Kidney (tissue), 14 donors: ENCODE data around the gene CABYR. TPM values are rescaled to one million over a fixed set of nuclear protein-coding genes. Genes with fewer than 3 reads are reported as not detected.

Experiments
- DNase-seq, 5 donors: peaks; one replicate each; pipeline ENCODE4 v3.0.0-alpha.2; 2013 to 2020
- FAIRE-seq: peaks from 2 replicates; lab custom pipeline; 2012; peaks lifted over from hg19 to GRCh38; lab: Jason Lieb, UNC
- H3K27ac ChIP-seq, 2 donors: one replicate each; pipeline ENCODE4 v1.7.0; 2013; ENCODE audit warnings: low read depth in 2 of 2, low read length in 2 of 2, inconsistent platforms in 1 of 2
- H3K27me3 ChIP-seq: one replicate; pipeline ENCODE4 v1.7.1; 2013; ENCODE audit warnings: low read length, inconsistent platforms; ENCODE audit not compliant: control insufficient read depth, insufficient read depth
- H3K36me3 ChIP-seq, 3 donors: one replicate each; pipeline versions ENCODE4 v1.7.0 to v1.7.1; 2013; ENCODE audit warnings: low read length in 3 of 3, control low read depth in 1 of 3, inconsistent platforms in 1 of 3; ENCODE audit not compliant: insufficient read depth in 3 of 3, control insufficient read depth in 2 of 3
- H3K4me1 ChIP-seq, 3 donors: one replicate each; pipeline versions ENCODE4 v1.7.0 to v1.7.1; 2013; ENCODE audit warnings: low read length in 3 of 3, inconsistent platforms in 1 of 3, low read depth in 1 of 3; ENCODE audit not compliant: control insufficient read depth in 2 of 3, insufficient read depth in 2 of 3
- H3K4me3 ChIP-seq, 3 donors: one replicate each; pipeline versions ENCODE4 v1.7.0 to v1.8.1; 2013; ENCODE audit warnings: low read length in 3 of 3, control low read depth in 1 of 3, inconsistent platforms in 1 of 3
- H3K9ac ChIP-seq, 3 donors: one replicate each; pipeline versions ENCODE4 v1.7.0 to v1.7.1; 2013; ENCODE audit warnings: low read length in 3 of 3, control low read depth in 1 of 3, inconsistent platforms in 1 of 3
- H3K9me3 ChIP-seq, 3 donors: one replicate each; pipeline versions ENCODE4 v1.7.0 to v1.7.1; 2013; ENCODE audit warnings: low read length in 3 of 3, control low read depth in 1 of 3, inconsistent platforms in 1 of 3; ENCODE audit not compliant: control insufficient read depth in 2 of 3, insufficient read depth in 1 of 3
- intact Hi-C: fragments of 100-400 bp; cut with DNase I; formaldehyde crosslinking; loops from one replicate; pipeline ENCODE4 v1.11.1; 2022
- polyA plus RNA-seq: library from polyadenylated mRNA; stranded (reverse); fragments of 350-450 nt; fragmentation: Illumina TruSeq; extraction: RNeasy Lipid Tissue Mini Kit (QIAGEN cat#74804); gene quantifications from one replicate; pipeline ENCODE4 v1.2.3, GENCODE V29; 2014; ENCODE audit warnings: low read depth, low replicate concordance; ENCODE audit not compliant: insufficient read depth
- total RNA-seq: library from RNA; stranded (reverse); fragmentation: NEBNext Ultra II Directional; extraction: Animal tissue kit (Norgen Biotek cat#: 25700); gene quantifications from one replicate; pipeline ENCODE4 v1.2.1, GENCODE V29; 2021
- TF ChIP-seq, protein P1 (sequence below): IDR thresholded peaks from 3 replicates; pipeline ENCODE4 v1.5.1; 2012; ENCODE audit warnings: mild to moderate bottlenecking, moderate library complexity, borderline replicate concordance; ENCODE audit not compliant: insufficient read depth; ENCODE audit errors: extremely low read depth
- donor health status: control.
- donor health status: control.
- donor health status: control.
- donor health status: control.
- donor health status: control.
- donor health status: DM: yes; HTN: yes; CAD: no.
- donor health status: Normal renal cell carcinoma (clear cell type).

CABYR gene
- total and polyA plus RNA-seq, 2 donors from 2014 or later, result 0.82 to 1.6 TPM

DNA sequence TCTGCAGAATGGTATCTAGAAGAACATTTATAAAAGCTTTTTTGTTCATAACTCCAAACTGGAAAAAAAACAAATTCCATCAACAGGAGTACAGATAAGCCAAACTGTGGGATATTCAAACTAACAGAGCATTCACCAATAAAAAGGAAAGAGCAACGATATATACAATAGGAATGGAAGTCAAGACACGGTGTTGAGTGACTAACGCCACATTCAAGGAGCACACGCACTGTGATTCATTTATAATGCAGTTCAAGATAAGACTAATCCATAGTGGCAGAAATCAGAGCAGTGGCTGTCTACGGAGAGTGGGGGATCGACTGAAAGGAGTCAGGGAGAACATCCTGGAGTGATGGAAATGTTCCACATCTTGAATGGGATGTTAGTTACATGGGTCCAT is 70.7 kb downstream of the CABYR start:
- TF ChIP-seq, protein P1, sequence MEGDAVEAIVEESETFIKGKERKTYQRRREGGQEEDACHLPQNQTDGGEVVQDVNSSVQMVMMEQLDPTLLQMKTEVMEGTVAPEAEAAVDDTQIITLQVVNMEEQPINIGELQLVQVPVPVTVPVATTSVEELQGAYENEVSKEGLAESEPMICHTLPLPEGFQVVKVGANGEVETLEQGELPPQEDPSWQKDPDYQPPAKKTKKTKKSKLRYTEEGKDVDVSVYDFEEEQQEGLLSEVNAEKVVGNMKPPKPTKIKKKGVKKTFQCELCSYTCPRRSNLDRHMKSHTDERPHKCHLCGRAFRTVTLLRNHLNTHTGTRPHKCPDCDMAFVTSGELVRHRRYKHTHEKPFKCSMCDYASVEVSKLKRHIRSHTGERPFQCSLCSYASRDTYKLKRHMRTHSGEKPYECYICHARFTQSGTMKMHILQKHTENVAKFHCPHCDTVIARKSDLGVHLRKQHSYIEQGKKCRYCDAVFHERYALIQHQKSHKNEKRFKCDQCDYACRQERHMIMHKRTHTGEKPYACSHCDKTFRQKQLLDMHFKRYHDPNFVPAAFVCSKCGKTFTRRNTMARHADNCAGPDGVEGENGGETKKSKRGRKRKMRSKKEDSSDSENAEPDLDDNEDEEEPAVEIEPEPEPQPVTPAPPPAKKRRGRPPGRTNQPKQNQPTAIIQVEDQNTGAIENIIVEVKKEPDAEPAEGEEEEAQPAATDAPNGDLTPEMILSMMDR, result no peak
- FAIRE-seq (no peak), DNase-seq (no peak)
- H3K9ac ChIP-seq, result no peak overlapping the region
- H3K36me3 ChIP-seq, result no peaks in the 10 kb centered on the region
- intact Hi-C loops, result no loop called here
- H3K27ac ChIP-seq, result no peak overlapping the region
- no peak overlapping the region for H3K4me3 ChIP-seq
- no peaks in the 10 kb centered on the region for H3K27me3 ChIP-seq
- H3K4me1 ChIP-seq, result peaks cover 0 to 3% (median 2%) of the 10 kb centered on the region in 3 donors
- H3K9me3 ChIP-seq, result no peaks in the 10 kb centered on the region

Other genes starting within 250 kb of the CABYR start
- gene TTC39C, start 124.3 kb upstream of the CABYR start, total RNA-seq, result 17.4 TPM
- 2.8 TPM for gene TTC39C, start 124.3 kb upstream of the CABYR start, polyA plus RNA-seq